Mucosa of rectum (tissue), 2 donors: ENCODE data around the gene PLCB4.

Source experiments
- H3K27ac ChIP-seq, 2 donors: one replicate each; pipeline ENCODE4 v1.7.0; 2013; ENCODE audit warnings: inconsistent platforms in 2 of 2, low read depth in 2 of 2, low read length in 2 of 2
- H3K27me3 ChIP-seq, 2 donors: one replicate each; pipeline ENCODE4 v1.7.0; 2013; ENCODE audit warnings: low read length in 2 of 2; ENCODE audit not compliant: control insufficient read depth in 2 of 2, insufficient read depth in 2 of 2
- H3K36me3 ChIP-seq, 2 donors: one replicate each; pipeline ENCODE4 v1.7.0; 2013; ENCODE audit warnings: low read length in 2 of 2; ENCODE audit not compliant: control insufficient read depth in 2 of 2, insufficient read depth in 2 of 2
- H3K4me1 ChIP-seq, 2 donors: one replicate each; pipeline ENCODE4 v1.7.0; 2013; ENCODE audit warnings: low read length in 2 of 2, mild to moderate bottlenecking in 1 of 2; ENCODE audit not compliant: control insufficient read depth in 2 of 2, insufficient read depth in 2 of 2
- H3K4me3 ChIP-seq, 2 donors: one replicate each; pipeline ENCODE4 v1.7.0; 2013; ENCODE audit warnings: low read length in 2 of 2
- H3K9ac ChIP-seq, 2 donors: one replicate each; pipeline ENCODE4 v1.7.0; 2013; ENCODE audit warnings: low read length in 2 of 2, low read depth in 1 of 2, mild to moderate bottlenecking in 1 of 2
- H3K9me3 ChIP-seq, 2 donors: one replicate each; pipeline ENCODE4 v1.7.0; 2013; ENCODE audit warnings: low read length in 2 of 2; ENCODE audit not compliant: control insufficient read depth in 2 of 2
- donor health status: healthy.
- donor health status: Normal muscosa, but diverticular disease.

PLCB4 gene

DNA sequence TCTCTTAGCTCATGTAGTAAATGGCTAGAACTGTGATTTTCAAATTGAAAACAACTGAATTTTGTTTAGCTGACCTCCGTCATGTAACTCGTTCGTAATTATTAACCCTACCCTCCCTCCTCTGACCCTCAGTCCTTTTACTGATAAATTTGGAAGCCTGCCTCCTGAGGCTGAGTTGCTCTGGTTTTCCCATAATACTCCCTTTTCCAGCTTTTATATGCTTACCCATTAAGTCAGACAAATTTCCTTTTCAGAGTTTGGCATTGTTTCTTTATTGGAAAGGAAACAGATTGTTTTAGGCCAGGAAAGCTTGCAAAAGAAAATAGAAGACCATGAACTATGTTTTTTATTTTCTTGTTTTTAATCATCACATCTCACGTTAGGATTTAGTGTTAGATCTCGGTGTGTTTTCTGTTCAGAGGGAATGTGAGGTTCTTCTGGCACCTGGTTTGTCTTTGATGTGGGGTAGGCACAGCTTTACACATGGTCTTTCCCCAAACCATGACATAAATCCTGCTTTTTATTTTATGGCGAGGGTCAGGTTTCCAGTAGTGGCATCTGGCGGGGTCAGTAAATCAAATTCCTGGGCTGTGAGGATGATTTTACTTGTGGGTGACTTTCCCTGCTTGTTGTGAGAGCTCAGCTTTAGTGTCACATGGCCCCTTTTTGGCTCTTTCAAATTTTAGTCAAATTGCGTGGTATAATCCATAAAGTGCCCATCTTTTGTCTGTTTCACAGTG is 24.5 kb downstream of the PLCB4 start:
- Histone ChIP-seq H3K27ac (no peak overlapping the region), H3K9me3 (no peaks in the 10 kb centered on the region), H3K36me3 (no peaks in the 10 kb centered on the region), H3K27me3 (no peaks in the 10 kb centered on the region), H3K4me3 (no peak overlapping the region), H3K9ac (no peak overlapping the region), H3K4me1 (peaks cover 0 to 1% of the 10 kb centered on the region in 2 donors)

- no peak overlapping the region for H3K4me3 ChIP-seq
- no peak overlapping the region for H3K27ac ChIP-seq
- H3K4me1 ChIP-seq: no peaks in the 10 kb centered on the region
- no peaks in the 10 kb centered on the region for H3K9me3 ChIP-seq
- no peaks in the 10 kb centered on the region for H3K27me3 ChIP-seq
- H3K9ac ChIP-seq: no peak overlapping the region
- no peaks in the 10 kb centered on the region for H3K36me3 ChIP-seq
These were observed 30.5 kb downstream of the PLCB4 start for GRCh38 chr20:9099372-9099771.

DNA sequence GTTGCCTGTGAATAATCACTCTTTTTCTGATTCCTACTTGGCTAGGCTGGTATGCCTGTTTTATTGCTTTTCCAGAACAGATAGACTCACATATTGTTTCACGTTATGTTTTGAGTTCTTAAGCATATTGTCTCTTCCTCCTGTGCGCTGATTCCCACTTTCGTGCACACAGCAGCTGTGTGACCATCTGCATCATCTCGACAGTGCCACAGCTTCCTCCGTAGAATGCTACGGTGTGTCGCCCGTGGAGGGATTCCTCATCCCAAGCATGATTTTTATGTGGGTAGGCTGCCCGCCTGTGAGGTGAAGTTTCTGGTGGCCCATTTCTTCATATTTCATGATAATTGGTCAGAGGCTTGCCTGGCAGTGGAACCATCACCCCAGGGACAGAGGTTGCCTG is 31.8 kb downstream of the PLCB4 start:
- H3K9me3 ChIP-seq: no peaks in the 10 kb centered on the region
- H3K4me3 ChIP-seq: no peak overlapping the region
- no peak overlapping the region for H3K9ac ChIP-seq
- H3K36me3 ChIP-seq: no peaks in the 10 kb centered on the region
- H3K27ac ChIP-seq: no peak overlapping the region
- H3K4me1 ChIP-seq: no peaks in the 10 kb centered on the region
- H3K27me3 ChIP-seq: no peaks in the 10 kb centered on the region

- Histone ChIP-seq H3K27me3 (no peaks in the 10 kb centered on the region), H3K9me3 (no peaks in the 10 kb centered on the region), H3K4me3 (no peak overlapping the region), H3K4me1 (no peaks in the 10 kb centered on the region), H3K36me3 (no peaks in the 10 kb centered on the region), H3K9ac (no peak overlapping the region), H3K27ac (no peak overlapping the region)
These were observed 33.6 kb downstream of the PLCB4 start for GRCh38 chr20:9102456-9102855.

DNA sequence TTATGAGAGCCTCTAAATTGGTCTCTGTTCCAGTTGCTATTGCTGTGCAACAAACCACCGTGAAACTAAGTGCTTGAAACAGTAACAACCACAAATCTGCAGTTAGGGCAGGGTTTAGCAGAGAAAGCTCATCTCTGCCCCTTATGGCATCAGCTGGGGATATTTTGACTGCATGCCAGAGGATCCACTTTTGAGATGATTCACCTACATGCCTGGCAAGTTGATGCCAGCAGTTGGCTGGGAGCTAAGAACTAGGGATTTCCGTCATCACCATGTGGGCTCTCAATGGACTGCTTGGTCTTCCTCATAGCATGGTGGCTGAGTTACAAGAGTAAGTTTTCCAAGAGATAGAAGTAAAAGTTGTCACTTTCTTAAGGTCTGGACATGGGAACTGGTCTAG is 35.1 kb downstream of the PLCB4 start:
- H3K9ac ChIP-seq: no peak overlapping the region
- no peak overlapping the region for H3K4me3 ChIP-seq
- H3K27me3 ChIP-seq: no peaks in the 10 kb centered on the region

DNA sequence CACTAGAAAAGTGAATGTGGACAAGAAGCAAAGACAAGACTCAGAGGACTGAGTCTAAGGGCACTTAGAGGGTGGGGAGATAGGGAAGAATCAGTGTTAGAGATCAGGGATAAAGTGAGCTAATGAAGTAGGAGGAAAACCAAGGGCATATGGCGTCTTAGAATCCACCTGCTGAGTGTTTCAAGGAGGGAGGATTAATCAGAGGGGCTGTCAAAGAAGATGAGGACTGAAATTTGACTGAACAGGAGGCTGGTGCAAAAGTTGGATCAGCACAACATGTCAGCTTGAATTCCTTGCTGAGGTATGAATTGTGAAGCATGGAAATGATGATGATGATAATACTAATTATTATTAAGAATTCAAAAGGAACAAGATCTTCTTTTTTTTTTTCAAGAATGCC is 39.4 kb downstream of the PLCB4 start:
- Histone ChIP-seq H3K4me1 (no peaks in the 10 kb centered on the region), H3K9me3 (no peaks in the 10 kb centered on the region), H3K9ac (no peak overlapping the region), H3K36me3 (no peaks in the 10 kb centered on the region), H3K27ac (no peak overlapping the region), H3K4me3 (no peak overlapping the region), H3K27me3 (no peaks in the 10 kb centered on the region)

More for the DNA sequence above, 35.1 kb downstream of the PLCB4 start:
- Histone ChIP-seq H3K27ac (no peak overlapping the region), H3K4me1 (no peaks in the 10 kb centered on the region), H3K36me3 (no peaks in the 10 kb centered on the region), H3K9me3 (no peaks in the 10 kb centered on the region)

GRCh38 chr20:9109566-9109965 is 40.7 kb downstream of the PLCB4 start:
- Histone ChIP-seq H3K4me3 (no peak overlapping the region), H3K36me3 (no peaks in the 10 kb centered on the region), H3K27ac (no peak overlapping the region), H3K4me1 (no peaks in the 10 kb centered on the region), H3K9me3 (no peaks in the 10 kb centered on the region), H3K27me3 (no peaks in the 10 kb centered on the region), H3K9ac (no peak overlapping the region)

GRCh38 chr20:9110365-9110764 is 41.5 kb downstream of the PLCB4 start:
- H3K9ac ChIP-seq: no peak overlapping the region
- no peaks in the 10 kb centered on the region for H3K4me1 ChIP-seq
- H3K9me3 ChIP-seq: no peaks in the 10 kb centered on the region
- H3K27ac ChIP-seq: no peak overlapping the region
- no peaks in the 10 kb centered on the region for H3K27me3 ChIP-seq
- no peak overlapping the region for H3K4me3 ChIP-seq
- no peaks in the 10 kb centered on the region for H3K36me3 ChIP-seq

GRCh38 chr20:9110916-9111432 is 42.1 kb downstream of the PLCB4 start:
- H3K36me3 ChIP-seq: no peaks in the 10 kb centered on the region
- no peaks in the 10 kb centered on the region for H3K27me3 ChIP-seq
- no peaks in the 10 kb centered on the region for H3K4me1 ChIP-seq
- no peaks in the 10 kb centered on the region for H3K9me3 ChIP-seq
- no peak overlapping the region for H3K4me3 ChIP-seq
- no peak overlapping the region for H3K27ac ChIP-seq
- H3K9ac ChIP-seq: no peak overlapping the region

DNA sequence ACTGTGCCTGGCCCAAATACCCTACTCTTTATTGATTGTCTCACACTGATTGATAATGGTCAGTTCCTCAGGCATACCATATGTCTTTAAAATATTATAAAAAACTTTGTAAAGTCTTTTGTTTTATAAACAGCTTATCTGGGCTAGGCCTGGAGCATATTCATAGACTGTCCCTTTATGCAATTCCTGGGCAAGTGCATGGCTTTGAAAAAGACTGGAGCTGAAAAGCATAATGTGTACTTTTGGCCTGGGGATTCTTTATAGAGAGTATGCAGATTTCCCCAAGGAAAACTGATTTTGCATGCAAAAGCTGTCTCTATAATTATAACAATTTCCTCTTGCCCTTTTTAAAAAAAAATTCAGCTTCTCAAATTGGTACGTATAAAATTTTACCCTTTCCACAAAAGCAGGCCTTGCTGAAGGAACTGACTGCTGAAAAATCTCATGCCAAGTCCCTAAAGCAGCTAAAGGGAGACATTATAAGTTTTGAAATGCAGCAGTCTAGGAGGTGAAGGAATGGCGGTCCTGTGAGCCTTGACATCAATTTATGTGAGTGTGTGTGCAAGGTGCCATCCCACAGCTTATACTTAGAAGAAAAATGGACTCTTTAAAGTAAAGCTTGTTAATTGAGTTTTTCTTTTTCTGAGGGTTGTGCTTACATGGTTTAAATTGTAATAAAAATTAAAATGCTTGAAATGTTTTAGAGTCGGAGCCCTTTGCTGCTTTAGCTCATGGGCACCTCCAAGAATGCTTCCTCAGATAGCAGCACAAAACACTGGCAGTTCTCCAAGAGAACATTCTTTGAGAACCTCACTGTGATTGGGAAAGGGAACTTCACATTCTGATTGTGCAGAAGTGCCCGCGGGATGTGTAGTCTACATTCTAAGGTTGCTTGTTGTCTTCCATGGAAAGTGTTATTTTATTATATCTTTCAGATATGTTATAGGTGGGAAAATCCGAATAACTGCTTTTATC is 43.9 kb downstream of the PLCB4 start:
- Histone ChIP-seq H3K27me3 (no peaks in the 10 kb centered on the region), H3K4me3 (no peak overlapping the region), H3K9me3 (no peaks in the 10 kb centered on the region), H3K27ac (no peak overlapping the region), H3K9ac (no peak overlapping the region), H3K36me3 (no peaks in the 10 kb centered on the region), H3K4me1 (no peaks in the 10 kb centered on the region)
